Keratinocyte (primary cell): ENCODE measurements around the gene TMEM30A. TPM values are rescaled to one million over a fixed set of nuclear protein-coding genes. Genes with fewer than 3 reads are reported as not detected.

ENCODE experiments used
- DNase-seq: peaks from one replicate; pipeline ENCODE4 v3.0.0-alpha.2; 2011; ENCODE audit warnings: low read depth, missing footprints, low spot score
- FAIRE-seq: peaks from 2 replicates; lab custom pipeline; 2011; peaks lifted over from hg19 to GRCh38; lab: Jason Lieb, UNC
- H2AFZ ChIP-seq: 2 replicates; pipeline ENCODE4 v1.6.0; 2012; ENCODE audit warnings: low read length, control low read depth, inconsistent platforms; ENCODE audit not compliant: control insufficient read depth
- H3K27ac ChIP-seq: 2 replicates; pipeline ENCODE4 v1.5.1; 2011; ENCODE audit warnings: low read length; ENCODE audit not compliant: control insufficient read depth, insufficient read depth
- H3K27me3 ChIP-seq: 3 replicates; pipeline ENCODE4 v1.6.0; 2011; ENCODE audit warnings: low read length; ENCODE audit not compliant: control insufficient read depth, insufficient read depth; ENCODE audit errors: extremely low read depth
- H3K36me3 ChIP-seq, 2 experiments: 2 replicates in 1 of 2; 3 replicates in 1 of 2; pipeline ENCODE4 v1.5.1; 2011; ENCODE audit warnings: low read length in 2 of 2, mild to moderate bottlenecking in 1 of 2; ENCODE audit not compliant: control insufficient read depth in 2 of 2, insufficient read depth in 2 of 2; ENCODE audit errors: extremely low read depth in 1 of 2
- H3K4me1 ChIP-seq: 3 replicates; pipeline ENCODE4 v1.5.1; 2011; ENCODE audit warnings: low read length; ENCODE audit not compliant: control insufficient read depth, insufficient read depth; ENCODE audit errors: extremely low read depth
- H3K4me2 ChIP-seq: 3 replicates; pipeline ENCODE4 v1.6.0; 2011; ENCODE audit warnings: low read depth, low read length; ENCODE audit not compliant: control insufficient read depth, insufficient read depth; ENCODE audit errors: extremely low read depth
- H3K4me3 ChIP-seq, 3 experiments: fragments of 200-600 bp in 1 of 3; sonication (generic) in 1 of 3; 2 replicates in 2 of 3; 3 replicates in 1 of 3; pipeline ENCODE4 v1.5.1; 2011 to 2016; ENCODE audit warnings: low read length in 3 of 3, mild to moderate bottlenecking in 3 of 3, control low read depth in 2 of 3, inconsistent platforms in 1 of 3, low read depth in 1 of 3, mixed read lengths in 1 of 3, mixed run types in 1 of 3, moderate library complexity in 1 of 3; ENCODE audit not compliant: control insufficient read depth in 2 of 3, insufficient read depth in 2 of 3; ENCODE audit errors: extremely low read depth in 1 of 3
- H3K79me2 ChIP-seq: 2 replicates; pipeline ENCODE4 v1.6.0; 2012; ENCODE audit warnings: low read length; ENCODE audit not compliant: control insufficient read depth, insufficient read depth
- H3K9ac ChIP-seq: 3 replicates; pipeline ENCODE4 v1.6.0; 2011; ENCODE audit warnings: low read length; ENCODE audit not compliant: control insufficient read depth, insufficient read depth; ENCODE audit errors: extremely low read depth
- H3K9me1 ChIP-seq: 3 replicates; pipeline ENCODE4 v1.6.0; 2011; ENCODE audit warnings: low read length; ENCODE audit not compliant: control insufficient read depth, insufficient read depth; ENCODE audit errors: extremely low read depth
- H3K9me3 ChIP-seq: 2 replicates; pipeline ENCODE4 v1.5.1; 2012; ENCODE audit warnings: low read depth, low read length; ENCODE audit not compliant: control insufficient read depth
- H4K20me1 ChIP-seq: 3 replicates; pipeline ENCODE4 v1.6.0; 2011; ENCODE audit warnings: low read length; ENCODE audit not compliant: control insufficient read depth, insufficient read depth; ENCODE audit errors: extremely low read depth
- CTCF ChIP-seq, 3 experiments: IDR thresholded peaks in 1 of 3; conservative IDR thresholded peaks in 1 of 3; optimal IDR thresholded peaks in 1 of 3; 2 replicates in 2 of 3; 3 replicates in 1 of 3; pipeline versions ENCODE3 to v1.5.1; 2011; ENCODE audit warnings: low read length in 3 of 3, mild to moderate bottlenecking in 3 of 3, moderate library complexity in 2 of 3, control low read depth in 1 of 3, inconsistent platforms in 1 of 3; ENCODE audit not compliant: insufficient read depth in 2 of 3; ENCODE audit errors: extremely low read depth in 1 of 3
- EZH2 ChIP-seq: IDR thresholded peaks from one replicate; pipeline ENCODE4 v1.6.1; 2012; ENCODE audit warnings: inconsistent platforms, mild to moderate bottlenecking, low read length, moderate library complexity
- dilution Hi-C: fragments of 300-500 bp; cut with MboI; formaldehyde crosslinking; loops from one replicate; pipeline ENCODE4 v1.7.0; 2020; ENCODE audit warnings: low sequenced_read_pairs; ENCODE audit not compliant: extremely low pct_ligation_motif_present
- polyA plus RNA-seq, 5 experiments: library from polyadenylated mRNA; depleted of rRNA in 3 of 5; stranded (reverse) in 3 of 5; stranded (forward) in 1 of 5; unstranded in 1 of 5; fragments of >200 nt; gene quantifications; 1 replicate in 1 of 5; 2 replicates in 3 of 5; 3 replicates in 1 of 5; pipeline versions ENCODE4 v1.2.1 to v1.2.3, GENCODE V29; 2011 to 2012; ENCODE audit warnings: missing spikeins in 2 of 5, low read depth in 1 of 5, low replicate concordance in 1 of 5

Gene TMEM30A
- polyA plus RNA-seq, 1 donor (not counting 4 experiments of a cell fraction or from before 2014, with no cell fraction given), result 50.2 TPM

DNA sequence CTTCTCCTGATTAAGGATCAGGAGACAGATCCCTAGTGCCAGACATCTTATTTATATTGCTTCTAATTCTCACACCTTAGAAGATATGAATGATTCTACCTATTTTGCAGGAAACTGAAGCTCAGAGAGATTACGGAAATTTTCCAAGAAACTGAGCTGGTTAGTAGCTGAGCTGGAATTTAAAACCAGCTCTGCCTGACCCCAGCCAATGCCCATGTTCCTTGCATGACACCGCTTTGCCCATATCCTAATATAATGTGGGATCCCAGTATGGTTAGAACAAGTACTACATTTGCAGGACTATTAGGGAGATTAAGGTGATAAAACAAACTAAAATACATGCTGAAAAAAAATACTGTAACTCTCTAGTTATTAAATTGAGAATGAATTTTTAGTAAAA is 1.9 kb downstream of the TMEM30A start:
- H3K9me3 ChIP-seq, result no peaks in the 10 kb centered on the region
- TF ChIP-seq CTCF (optimal IDR thresholded peaks at IDR 0.05 in 1 of 3, IDR thresholded peaks at IDR 0.05 in 1 of 3, conservative IDR thresholded peaks at IDR 0.05 in 1 of 3; ENCODE audit: extremely low read depth in 1 of 3, insufficient read depth in 2 of 3, low read length in 3 of 3), result no peak
- no peak for TF ChIP-seq EZH2
- no peak overlapping the region for H2AFZ ChIP-seq
- no peaks in the 10 kb centered on the region for H3K27me3 ChIP-seq
- DNase-seq (no peak), FAIRE-seq (no peak)
- H4K20me1 ChIP-seq, result no peaks in the 10 kb centered on the region
- no peaks in the 10 kb centered on the region for H3K36me3 ChIP-seq
- H3K9ac ChIP-seq, result peak overlapping the region; percentile 92
- peak overlapping the region; percentile 45 for H3K27ac ChIP-seq
- no peaks in the 10 kb centered on the region for H3K9me1 ChIP-seq
- peak overlapping the region; percentile 85 to 98 (median 97) for H3K4me3 ChIP-seq
- dilution Hi-C loops, result no loop called here
- peaks cover 34% of the 10 kb centered on the region for H3K4me1 ChIP-seq
- peaks cover 67% of the 10 kb centered on the region for H3K79me2 ChIP-seq
- H3K4me2 ChIP-seq, result peak overlapping the region; percentile 78

DNA sequence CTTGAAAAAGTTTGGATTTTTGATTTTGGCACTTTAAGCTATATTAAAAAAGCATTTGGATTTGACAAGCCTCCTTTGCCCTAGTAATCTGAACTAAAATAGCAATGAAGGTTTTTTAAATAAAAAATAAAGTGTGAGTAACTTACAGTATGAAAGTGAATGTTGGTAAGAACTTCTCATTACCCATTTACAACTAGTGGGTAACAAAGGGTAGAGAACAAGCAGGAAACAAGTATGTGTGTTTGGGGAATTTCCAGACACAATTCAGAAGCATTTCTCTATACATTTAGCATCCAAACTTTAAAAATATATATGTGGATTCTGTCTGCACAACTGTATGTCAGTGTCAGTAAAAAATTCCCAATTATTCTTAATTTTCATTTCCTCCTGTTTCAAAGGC is 2.9 kb downstream of the TMEM30A start:
- no peak for DNase-seq
- no peak for FAIRE-seq
- Histone ChIP-seq H3K4me3 (peak overlapping the region in 2 of 3 experiments; percentile 26 to 28), H3K36me3 (no peaks in the 10 kb centered on the region), H3K4me2 (peak overlapping the region; percentile 62), H3K27me3 (no peaks in the 10 kb centered on the region), H3K27ac (peak overlapping the region; percentile 36), H3K9ac (peak overlapping the region; percentile 36), H3K4me1 (peaks cover 34% of the 10 kb centered on the region), H3K9me3 (no peaks in the 10 kb centered on the region), H3K79me2 (peaks cover 77% of the 10 kb centered on the region), H3K9me1 (no peaks in the 10 kb centered on the region), H4K20me1 (no peaks in the 10 kb centered on the region), H2AFZ (no peak overlapping the region)
- dilution Hi-C loops, result no loop called here
- TF ChIP-seq CTCF (optimal IDR thresholded peaks at IDR 0.05 in 1 of 3, IDR thresholded peaks at IDR 0.05 in 1 of 3, conservative IDR thresholded peaks at IDR 0.05 in 1 of 3; ENCODE audit: extremely low read depth in 1 of 3, insufficient read depth in 2 of 3, low read length in 3 of 3) (no peak), EZH2 (no peak)
